BLaER1 treated with 17β-estradiol and CSF1 and Interleukin-3, amounts not matched to agents 10 nM and 100 nM (cell line): ENCODE measurements around the gene EFCAB14.
"Not testable (repeated sequence)": the region's sequence is repeated elsewhere in the genome, so short reads cannot be mapped to it uniquely, and the experiment has no call there.

ENCODE experiments used
- H3K27ac ChIP-seq, 11 experiments: shearing (Covaris generic); formaldehyde crosslinking; 2 replicates each; pipeline ENCODE4 v1.8.1; 2022
- H3K27me3 ChIP-seq, 11 experiments: shearing (Covaris generic); formaldehyde crosslinking; 2 replicates each; pipeline ENCODE4 v1.8.1; 2022
- H3K36me3 ChIP-seq, 11 experiments: shearing (Covaris generic); formaldehyde crosslinking; 2 replicates each; pipeline ENCODE4 v1.8.1; 2022
- H3K4me1 ChIP-seq, 10 experiments: shearing (Covaris generic); formaldehyde crosslinking; 2 replicates each; pipeline ENCODE4 v1.8.1; 2022
- H3K4me2 ChIP-seq, 11 experiments: shearing (Covaris generic); formaldehyde crosslinking; 2 replicates each; pipeline ENCODE4 v1.8.1; 2022
- H3K4me3 ChIP-seq, 10 experiments: shearing (Covaris generic); formaldehyde crosslinking; 2 replicates each; pipeline ENCODE4 v1.8.1; 2022
- H3K9ac ChIP-seq, 11 experiments: shearing (Covaris generic); formaldehyde crosslinking; 2 replicates each; pipeline ENCODE4 v1.8.1; 2022
- H3K9me3 ChIP-seq, 11 experiments: shearing (Covaris generic); formaldehyde crosslinking; replicated peaks in 1 of 11; 2 replicates each; pipeline ENCODE4 v1.8.1; 2022
- H4K20me1 ChIP-seq, 11 experiments: shearing (Covaris generic); formaldehyde crosslinking; 2 replicates each; pipeline ENCODE4 v1.8.1; 2022
- Cebpa-rat ChIP-seq, 11 experiments: shearing (Covaris generic); IDR thresholded peaks; 2 replicates each; pipeline ENCODE4 v1.8.1; 2022

The EFCAB14 gene

DNA sequence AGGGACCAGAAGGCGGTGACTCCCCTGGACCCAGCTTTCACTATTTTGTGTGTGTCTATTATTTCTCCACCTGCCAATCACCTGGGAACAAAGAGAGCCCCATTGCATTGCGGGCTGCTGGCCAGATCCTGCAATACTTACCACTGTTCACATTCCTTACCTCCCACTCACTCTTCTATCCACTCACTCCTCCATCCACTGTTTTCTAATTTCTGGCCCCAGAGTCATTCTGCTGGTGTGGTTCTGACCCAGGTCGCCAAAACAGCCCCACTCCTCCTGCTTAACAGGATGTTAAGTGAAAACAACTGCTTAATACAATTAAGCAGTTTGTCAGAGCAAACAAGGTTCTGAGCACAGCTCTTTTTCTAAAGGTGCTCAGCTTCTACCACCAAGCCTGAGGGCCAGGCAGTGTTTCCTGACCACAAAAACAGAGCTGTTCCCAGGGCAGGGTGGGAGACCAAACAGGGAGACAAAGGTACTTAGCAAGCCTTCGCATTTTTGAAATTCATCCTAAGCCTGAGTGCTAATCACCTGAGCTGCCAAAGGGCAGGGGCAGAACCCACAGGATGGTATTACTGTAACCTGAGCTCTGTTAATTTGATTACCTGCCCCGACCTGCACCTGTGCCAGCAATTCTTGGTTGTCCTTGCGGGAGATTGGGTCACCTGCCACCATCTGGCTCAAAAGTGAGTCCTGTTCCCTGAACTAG is 38.5 kb upstream of the EFCAB14 start:
- Histone ChIP-seq H3K4me1 (peaks cover 0 to 13% (median 4%) of the 10 kb centered on the region in 10 experiments; a peak in 7 of 20 replicates), H3K9me3 (peaks cover 0 to 5% (median under 1%) of the 10 kb centered on the region in 11 experiments; a peak in 7 of 22 replicates), H4K20me1 (no peaks in the 10 kb centered on the region), H3K36me3 (no peaks in the 10 kb centered on the region), H3K27ac (no peak overlapping the region), H3K27me3 (no peaks in the 10 kb centered on the region), H3K9ac (no peak overlapping the region), H3K4me2 (no peak overlapping the region), H3K4me3 (no peak overlapping the region)
- no peak for TF ChIP-seq Cebpa-rat (IDR thresholded peaks at IDR 0.05)

DNA sequence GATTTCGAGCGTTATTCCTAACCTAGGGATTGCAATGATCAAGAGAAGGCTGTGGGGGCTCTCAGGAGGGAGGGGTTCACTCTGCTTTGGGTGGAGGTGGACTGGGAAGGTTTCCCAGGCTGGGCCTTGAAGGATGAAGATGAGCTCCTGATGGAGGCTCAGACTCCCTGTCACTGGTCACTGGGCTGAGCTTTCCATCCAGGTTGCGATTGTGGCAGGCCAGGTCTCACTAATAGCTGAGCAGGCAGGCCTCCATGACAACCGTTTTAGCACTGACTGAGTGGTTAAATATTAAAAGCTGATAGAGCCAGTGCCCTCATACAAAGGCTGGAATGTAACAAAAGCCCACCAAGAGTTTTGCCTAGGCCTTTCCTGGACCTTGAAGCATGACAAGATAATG is 36.2 kb upstream of the EFCAB14 start:
- Histone ChIP-seq H3K4me1 (peaks cover 0 to 7% (median 4%) of the 10 kb centered on the region in 10 experiments; a peak in 14 of 20 replicates), H3K9ac (no peak overlapping the region), H3K27ac (no peak overlapping the region), H3K4me3 (no peak overlapping the region), H3K36me3 (no peaks in the 10 kb centered on the region), H3K4me2 (no peak overlapping the region), H3K27me3 (no peaks in the 10 kb centered on the region), H3K9me3 (no peaks in the 10 kb centered on the region), H4K20me1 (no peaks in the 10 kb centered on the region)
- no peak for TF ChIP-seq Cebpa-rat (IDR thresholded peaks at IDR 0.05)

DNA sequence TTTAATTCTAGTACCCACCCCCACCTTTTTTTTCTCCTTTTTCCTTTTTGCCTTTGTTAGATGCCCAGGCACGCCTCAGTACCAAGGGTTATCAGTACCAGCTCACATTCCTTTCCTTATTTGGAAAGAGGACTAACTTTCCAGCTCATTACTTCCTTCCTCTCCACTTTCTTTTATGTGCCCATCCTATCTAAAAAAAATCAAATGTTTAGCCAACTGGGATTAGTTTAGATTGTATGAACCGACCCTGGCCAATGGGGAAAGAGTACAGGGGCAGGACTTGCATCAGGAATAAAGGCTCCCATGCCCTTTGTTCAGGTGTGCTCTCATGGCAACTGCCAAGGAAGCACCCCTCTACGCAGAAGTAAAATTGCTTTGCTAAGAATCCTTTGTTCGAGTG is 35.8 kb upstream of the EFCAB14 start:
- not testable (repeated sequence) for H3K27ac ChIP-seq, H3K4me2 ChIP-seq, H3K9ac ChIP-seq, H4K20me1 ChIP-seq, H3K4me3 ChIP-seq, H3K36me3 ChIP-seq, H3K9me3 ChIP-seq, H3K27me3 ChIP-seq
- H3K4me1 ChIP-seq, result peaks cover 0 to 11% (median 8%) of the 10 kb centered on the region in 10 experiments; a peak in 15 of 20 replicates

DNA sequence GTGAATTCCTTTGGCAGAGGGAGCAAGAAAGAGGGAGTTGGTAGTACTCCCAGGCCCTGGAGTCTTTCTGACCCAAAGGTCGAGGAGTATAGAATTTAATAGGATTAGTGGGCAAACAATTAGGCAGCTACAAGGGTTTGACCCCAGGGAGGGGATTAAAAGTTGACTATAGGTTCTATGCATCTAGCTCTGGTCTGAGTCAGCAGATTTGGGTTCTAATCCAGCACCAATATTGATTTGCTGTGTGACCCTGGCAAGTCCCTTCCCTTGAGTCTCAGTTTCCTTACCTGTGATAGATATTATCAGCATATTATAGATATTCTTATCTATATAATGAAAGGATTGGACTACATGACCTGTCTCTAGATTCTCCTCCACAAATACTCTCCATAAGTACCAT is 35.1 kb upstream of the EFCAB14 start:
- Histone ChIP-seq H3K9me3 (no peaks in the 10 kb centered on the region), H3K36me3 (no peaks in the 10 kb centered on the region), H3K4me2 (no peak overlapping the region), H3K4me3 (no peak overlapping the region), H3K4me1 (peaks cover 0 to 18% (median 13%) of the 10 kb centered on the region in 10 experiments; a peak in 15 of 20 replicates), H4K20me1 (no peaks in the 10 kb centered on the region), H3K27me3 (no peaks in the 10 kb centered on the region), H3K9ac (no peak overlapping the region), H3K27ac (no peak overlapping the region)
- no peak for TF ChIP-seq Cebpa-rat (IDR thresholded peaks at IDR 0.05)

DNA sequence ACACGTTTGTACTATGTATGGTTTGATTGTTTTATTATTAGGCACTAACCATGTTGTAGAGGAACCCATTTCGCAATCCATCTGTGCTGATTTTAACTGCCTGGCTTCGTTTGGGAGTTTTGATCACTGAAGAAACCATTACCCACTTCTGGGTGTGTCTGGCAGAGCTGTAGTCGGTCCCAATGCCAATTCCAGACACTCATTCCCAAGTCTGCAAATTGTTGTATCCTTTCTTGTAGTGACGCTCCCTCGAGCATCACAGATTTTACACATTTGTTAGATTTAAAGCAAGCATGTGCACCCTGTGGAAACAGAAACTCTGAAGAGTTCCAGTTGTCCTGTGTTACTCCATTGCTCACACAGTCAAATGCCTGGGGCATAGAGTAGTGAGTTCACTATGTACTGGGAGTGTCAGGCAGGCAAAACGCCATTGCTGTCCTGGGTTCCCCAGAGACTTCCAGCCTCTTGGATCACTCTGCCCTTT is 31.0 kb upstream of the EFCAB14 start:
- TF ChIP-seq Cebpa-rat (IDR thresholded peaks at IDR 0.05), result peak; percentile 16 to 85 (median 70); a peak in 14 of 22 replicates
- H3K9me3 ChIP-seq, result no peaks in the 10 kb centered on the region

DNA sequence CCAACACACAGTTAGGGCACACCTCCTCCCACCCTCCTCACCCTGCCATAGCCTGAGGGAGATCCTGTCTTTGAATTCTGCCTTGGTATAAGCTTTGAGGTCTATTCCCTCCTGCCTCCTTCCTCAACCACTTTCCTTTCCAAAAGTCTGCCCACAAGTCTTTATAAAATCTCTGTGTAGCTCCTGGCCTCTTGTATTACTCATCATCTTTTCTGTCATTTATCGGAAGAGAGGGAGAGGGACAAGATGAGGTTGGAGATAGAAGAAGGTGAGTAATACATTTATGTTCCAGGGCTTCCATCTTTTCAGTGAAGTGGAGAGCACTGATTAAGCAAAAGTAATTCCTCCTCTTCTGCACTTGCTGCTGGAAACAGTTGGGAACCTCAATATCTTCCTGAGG is 30.5 kb upstream of the EFCAB14 start:
- H3K4me2 ChIP-seq, result peak overlapping the region in 10 of 11 experiments; percentile 19 to 75 (median 40); a peak in 13 of 22 replicates
- 0 out of 22 replicates have a peak overlapping the region, but pooled peaks of 1 of the 11 experiments have one; percentile 24 for H3K27ac ChIP-seq
- no peaks in the 10 kb centered on the region for H3K9me3 ChIP-seq
- no peak overlapping the region for H3K4me3 ChIP-seq
- no peaks in the 10 kb centered on the region for H4K20me1 ChIP-seq
- H3K4me1 ChIP-seq, result peaks cover 0 to 22% (median 15%) of the 10 kb centered on the region in 10 experiments; a peak in 15 of 20 replicates
- H3K36me3 ChIP-seq, result no peaks in the 10 kb centered on the region
- no peak for TF ChIP-seq Cebpa-rat (IDR thresholded peaks at IDR 0.05)
- no peaks in the 10 kb centered on the region for H3K27me3 ChIP-seq
- H3K9ac ChIP-seq, result no peak overlapping the region

More for the DNA sequence above, 31.0 kb upstream of the EFCAB14 start:
- Histone ChIP-seq H3K4me1 (peaks cover 0 to 22% (median 15%) of the 10 kb centered on the region in 10 experiments; a peak in 15 of 20 replicates), H4K20me1 (no peaks in the 10 kb centered on the region), H3K4me3 (no peak overlapping the region), H3K27me3 (no peaks in the 10 kb centered on the region), H3K36me3 (no peaks in the 10 kb centered on the region), H3K4me2 (peak overlapping the region in 10 of 11 experiments; percentile 19 to 75 (median 40); a peak in 13 of 22 replicates), H3K27ac (no peak overlapping the region), H3K9ac (no peak overlapping the region)

DNA sequence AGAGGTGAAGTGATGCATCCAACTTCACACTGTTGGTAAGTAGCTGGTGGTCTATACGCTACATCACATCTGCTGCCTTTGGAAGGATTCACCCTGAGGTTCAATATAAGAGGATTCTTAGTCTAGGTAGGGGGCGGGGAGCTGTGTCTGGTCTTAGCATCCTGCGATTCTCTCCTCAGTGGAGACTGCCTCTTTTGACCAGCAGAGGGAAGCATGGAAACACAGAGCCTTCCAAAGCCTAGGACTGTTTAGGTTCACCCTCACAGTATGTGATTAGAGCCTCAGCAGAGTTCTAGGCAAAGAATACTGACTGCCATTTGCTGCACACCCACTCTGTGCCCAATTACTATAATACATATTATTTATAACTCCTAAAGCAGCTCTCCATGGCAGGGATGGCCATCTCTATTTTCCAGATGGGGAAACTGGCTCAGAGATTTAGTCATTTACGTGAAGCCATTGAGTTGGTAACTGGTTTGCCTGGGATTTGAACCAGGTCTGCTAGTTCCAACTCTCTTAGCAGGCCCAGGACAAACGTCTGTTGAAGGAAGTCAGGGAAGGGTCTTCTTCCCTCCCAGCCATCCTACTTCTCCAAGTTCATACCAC is 28.9 kb upstream of the EFCAB14 start:
- Histone ChIP-seq H3K27me3 (no peaks in the 10 kb centered on the region), H3K4me1 (peaks cover 0 to 22% (median 15%) of the 10 kb centered on the region in 10 experiments; a peak in 15 of 20 replicates), H3K4me2 (no peak overlapping the region), H3K9me3 (no peaks in the 10 kb centered on the region), H3K27ac (no peak overlapping the region), H3K9ac (no peak overlapping the region), H3K36me3 (no peaks in the 10 kb centered on the region), H3K4me3 (no peak overlapping the region), H4K20me1 (no peaks in the 10 kb centered on the region)
- TF ChIP-seq Cebpa-rat (IDR thresholded peaks at IDR 0.05), result no peak

DNA sequence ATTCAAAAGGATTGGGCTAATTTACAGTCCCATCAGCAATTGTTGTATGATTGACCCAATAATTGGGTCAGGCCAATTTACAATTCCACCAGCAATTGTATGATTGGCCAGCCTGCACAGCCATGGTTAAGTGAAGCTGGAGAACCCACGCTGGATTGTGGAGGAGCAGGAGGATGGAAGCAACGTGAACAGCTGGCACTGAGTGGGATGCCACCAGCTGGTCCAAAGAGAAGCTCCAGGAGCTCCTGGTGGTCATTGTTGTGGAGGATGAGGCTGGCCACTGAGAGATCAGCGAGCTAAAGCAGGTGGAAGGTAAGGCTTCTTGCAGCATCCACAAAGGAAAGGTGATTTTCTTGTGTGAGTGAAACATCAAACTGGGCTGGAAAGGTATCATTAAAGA is 23.2 kb upstream of the EFCAB14 start:
- Histone ChIP-seq H3K9ac (no peak overlapping the region), H3K9me3 (no peaks in the 10 kb centered on the region), H3K4me2 (no peak overlapping the region), H4K20me1 (no peaks in the 10 kb centered on the region), H3K27me3 (no peaks in the 10 kb centered on the region), H3K4me3 (no peak overlapping the region), H3K36me3 (no peaks in the 10 kb centered on the region), H3K27ac (no peak overlapping the region), H3K4me1 (0 out of 20 replicates have a peak, but pooled peaks cover 0 to 4% (median 0%) of the 10 kb centered on the region in 10 experiments)
- no peak for TF ChIP-seq Cebpa-rat (IDR thresholded peaks at IDR 0.05)

DNA sequence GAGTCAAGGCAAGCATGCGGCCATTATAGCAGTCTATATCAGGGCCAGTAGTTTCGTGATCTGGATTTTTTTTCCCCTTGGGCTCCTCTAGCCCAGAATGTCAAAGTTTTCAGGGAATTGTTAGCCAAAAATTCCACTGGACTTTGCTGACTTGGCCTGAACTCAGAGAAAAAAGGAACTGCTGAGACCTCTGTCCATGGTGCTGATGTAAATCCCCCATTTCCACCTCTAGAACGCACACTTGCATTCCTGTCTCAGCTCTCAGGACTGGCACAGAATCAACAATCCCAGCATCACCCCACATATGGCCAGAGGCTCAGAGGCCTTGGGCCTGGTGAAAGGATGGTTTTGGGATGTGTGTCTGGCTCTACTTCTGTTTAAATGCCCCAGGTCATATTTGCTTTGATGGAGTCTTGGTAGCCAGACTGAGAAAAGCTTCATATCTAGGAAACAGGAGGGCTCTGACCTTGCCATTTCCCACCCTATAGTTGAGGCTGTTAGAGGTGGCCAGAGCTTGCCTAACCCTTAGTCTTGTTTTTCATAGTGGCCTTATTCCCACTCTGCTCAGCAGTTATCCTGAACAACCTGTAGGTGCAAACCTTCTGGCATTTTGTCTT is 16.9 kb upstream of the EFCAB14 start:
- Histone ChIP-seq H4K20me1 (no peaks in the 10 kb centered on the region), H3K9ac (no peak overlapping the region), H3K36me3 (no peaks in the 10 kb centered on the region), H3K27me3 (no peaks in the 10 kb centered on the region), H3K27ac (no peak overlapping the region), H3K4me2 (no peak overlapping the region), H3K9me3 (peaks cover 0 to 10% (median 5%) of the 10 kb centered on the region in 11 experiments; a peak in 5 of 22 replicates), H3K4me3 (no peak overlapping the region), H3K4me1 (no peaks in the 10 kb centered on the region)
- TF ChIP-seq Cebpa-rat (IDR thresholded peaks at IDR 0.05), result no peak

DNA sequence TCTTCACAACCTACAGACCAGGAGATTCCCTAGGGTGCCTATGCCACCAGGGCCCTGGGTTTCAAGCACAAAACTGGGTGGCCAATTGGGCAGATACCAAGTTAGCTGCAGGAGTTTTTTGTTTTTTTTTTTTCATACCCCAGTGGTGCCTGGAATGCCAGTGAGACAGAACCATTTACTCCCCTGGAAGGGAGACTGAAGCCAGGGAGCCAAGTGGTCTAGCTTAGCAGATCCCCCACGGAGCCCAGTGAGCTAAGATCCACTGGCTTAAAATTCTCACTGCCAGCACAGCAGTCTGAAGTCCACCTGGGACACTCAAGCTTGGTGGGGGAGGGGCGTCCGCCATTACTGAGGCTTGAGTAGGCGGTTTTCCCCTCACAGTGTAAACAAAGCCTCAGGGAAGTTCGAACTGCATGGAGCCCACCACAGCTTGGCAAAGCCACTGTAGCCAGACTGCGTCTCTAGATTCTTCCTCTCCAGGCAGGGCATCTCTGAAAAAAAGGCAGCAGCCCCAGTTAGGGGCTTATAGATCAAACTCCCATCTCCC is 9.5 kb upstream of the EFCAB14 start:
- not testable (repeated sequence) for H3K9me3 ChIP-seq, H3K4me3 ChIP-seq

More for the DNA sequence above, 9.5 kb upstream of the EFCAB14 start:
- H3K36me3 ChIP-seq, H3K27ac ChIP-seq, H4K20me1 ChIP-seq, H3K4me2 ChIP-seq, H3K27me3 ChIP-seq, H3K9ac ChIP-seq, H3K4me1 ChIP-seq: not testable (repeated sequence)
